NCI-H460 (cell line): ENCODE data around the gene RABEP1. TPM values are rescaled to one million over a fixed set of nuclear protein-coding genes. Genes with fewer than 3 reads are reported as not detected.
"Not testable (repeated sequence)": the region's sequence is repeated elsewhere in the genome, so short reads cannot be mapped to it uniquely, and the experiment has no call there.

Experiments
- DNase-seq: peaks from one replicate; pipeline ENCODE4 v3.0.0-alpha.2; 2016; ENCODE audit warnings: low read depth; ENCODE audit errors: extremely low read depth
- polyA plus RNA-seq: library from polyadenylated mRNA; depleted of rRNA; stranded (reverse); fragments of >200 nt; gene quantifications from 2 replicates; pipeline ENCODE4 v1.2.3, GENCODE V29; 2014; cell fraction: nucleus; rRNA removed
- total RNA-seq: library from RNA; depleted of rRNA; stranded (reverse); fragments of >200 nt; shearing (Covaris generic); gene quantifications from 2 replicates; pipeline ENCODE4 v1.2.3, GENCODE V29; 2014; rRNA removed

Gene RABEP1, protein sequence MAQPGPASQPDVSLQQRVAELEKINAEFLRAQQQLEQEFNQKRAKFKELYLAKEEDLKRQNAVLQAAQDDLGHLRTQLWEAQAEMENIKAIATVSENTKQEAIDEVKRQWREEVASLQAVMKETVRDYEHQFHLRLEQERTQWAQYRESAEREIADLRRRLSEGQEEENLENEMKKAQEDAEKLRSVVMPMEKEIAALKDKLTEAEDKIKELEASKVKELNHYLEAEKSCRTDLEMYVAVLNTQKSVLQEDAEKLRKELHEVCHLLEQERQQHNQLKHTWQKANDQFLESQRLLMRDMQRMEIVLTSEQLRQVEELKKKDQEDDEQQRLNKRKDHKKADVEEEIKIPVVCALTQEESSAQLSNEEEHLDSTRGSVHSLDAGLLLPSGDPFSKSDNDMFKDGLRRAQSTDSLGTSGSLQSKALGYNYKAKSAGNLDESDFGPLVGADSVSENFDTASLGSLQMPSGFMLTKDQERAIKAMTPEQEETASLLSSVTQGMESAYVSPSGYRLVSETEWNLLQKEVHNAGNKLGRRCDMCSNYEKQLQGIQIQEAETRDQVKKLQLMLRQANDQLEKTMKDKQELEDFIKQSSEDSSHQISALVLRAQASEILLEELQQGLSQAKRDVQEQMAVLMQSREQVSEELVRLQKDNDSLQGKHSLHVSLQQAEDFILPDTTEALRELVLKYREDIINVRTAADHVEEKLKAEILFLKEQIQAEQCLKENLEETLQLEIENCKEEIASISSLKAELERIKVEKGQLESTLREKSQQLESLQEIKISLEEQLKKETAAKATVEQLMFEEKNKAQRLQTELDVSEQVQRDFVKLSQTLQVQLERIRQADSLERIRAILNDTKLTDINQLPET
- total RNA-seq = 48.6 and 54.2 TPM in 2 replicates
- 26.9 and 46.5 TPM in 2 replicates for polyA plus RNA-seq

DNA sequence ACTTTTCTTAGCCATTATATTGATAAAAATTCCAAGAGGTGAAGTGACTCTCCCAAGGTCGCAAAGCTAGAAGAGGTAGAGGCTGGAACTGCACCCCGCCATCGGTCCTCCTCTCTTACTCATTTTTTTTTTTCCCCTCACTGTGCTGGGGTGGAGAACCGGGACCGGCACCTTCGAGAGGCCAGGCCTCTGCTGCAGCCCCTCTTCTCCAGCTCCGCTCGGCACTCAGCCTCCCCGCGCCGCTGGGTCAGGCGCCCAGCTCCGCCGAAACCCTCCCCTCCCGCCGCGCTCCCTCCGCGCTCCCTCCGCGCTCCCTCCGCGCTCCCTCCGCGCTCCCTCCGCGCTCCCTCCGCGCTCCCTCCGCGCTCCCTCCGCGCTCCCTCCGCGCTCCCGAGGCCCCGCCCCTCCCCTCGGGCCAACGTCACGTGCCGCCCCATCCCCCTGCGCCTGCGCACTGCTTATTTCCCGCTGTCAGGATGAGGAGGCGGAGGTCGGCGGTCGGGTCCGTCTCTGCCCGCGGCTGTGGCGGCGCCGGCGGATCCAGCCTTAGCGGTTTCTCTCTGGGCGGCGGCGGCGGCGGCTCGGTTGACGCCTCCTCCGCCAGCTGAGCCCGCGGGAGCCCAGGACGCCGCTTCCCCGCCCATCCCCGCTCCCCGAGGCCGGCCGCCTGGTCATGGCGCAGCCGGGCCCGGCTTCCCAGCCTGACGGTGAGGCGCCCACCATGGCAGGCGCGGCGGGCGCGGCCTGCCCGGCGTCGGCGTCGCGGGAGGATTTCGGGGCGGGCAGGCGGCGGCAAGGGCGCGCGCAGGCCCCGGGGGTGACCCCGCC, at the start of gene RABEP1:
Gene RABEP1, plus strand, starts transcription at position 471 of the 828 bp plus-strand sequence. Its CDS starts 203 bp downstream, at position 674.
- peak; percentile 90 for DNase-seq

DNA sequence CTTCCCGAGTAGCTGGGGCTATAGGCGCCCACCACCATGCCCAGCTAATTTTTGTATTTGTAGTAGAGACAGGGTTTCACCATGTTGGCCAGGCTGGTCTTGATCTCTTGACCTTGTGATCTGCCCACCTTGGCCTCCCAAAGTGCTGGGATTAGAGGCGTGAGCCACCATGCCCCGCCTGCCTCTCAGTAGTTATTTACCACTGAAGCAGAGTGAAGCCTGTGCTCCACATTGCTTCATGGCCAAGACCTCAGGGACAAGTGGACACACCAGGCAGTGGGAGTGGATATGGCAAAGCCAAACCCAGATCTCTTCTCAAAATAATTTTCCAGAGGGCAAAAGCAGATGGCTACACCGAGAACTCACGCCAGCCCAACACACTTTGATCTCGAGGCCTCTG, 48.6 kb upstream of the RABEP1 start:
- DNase-seq = not testable (repeated sequence)

DNA sequence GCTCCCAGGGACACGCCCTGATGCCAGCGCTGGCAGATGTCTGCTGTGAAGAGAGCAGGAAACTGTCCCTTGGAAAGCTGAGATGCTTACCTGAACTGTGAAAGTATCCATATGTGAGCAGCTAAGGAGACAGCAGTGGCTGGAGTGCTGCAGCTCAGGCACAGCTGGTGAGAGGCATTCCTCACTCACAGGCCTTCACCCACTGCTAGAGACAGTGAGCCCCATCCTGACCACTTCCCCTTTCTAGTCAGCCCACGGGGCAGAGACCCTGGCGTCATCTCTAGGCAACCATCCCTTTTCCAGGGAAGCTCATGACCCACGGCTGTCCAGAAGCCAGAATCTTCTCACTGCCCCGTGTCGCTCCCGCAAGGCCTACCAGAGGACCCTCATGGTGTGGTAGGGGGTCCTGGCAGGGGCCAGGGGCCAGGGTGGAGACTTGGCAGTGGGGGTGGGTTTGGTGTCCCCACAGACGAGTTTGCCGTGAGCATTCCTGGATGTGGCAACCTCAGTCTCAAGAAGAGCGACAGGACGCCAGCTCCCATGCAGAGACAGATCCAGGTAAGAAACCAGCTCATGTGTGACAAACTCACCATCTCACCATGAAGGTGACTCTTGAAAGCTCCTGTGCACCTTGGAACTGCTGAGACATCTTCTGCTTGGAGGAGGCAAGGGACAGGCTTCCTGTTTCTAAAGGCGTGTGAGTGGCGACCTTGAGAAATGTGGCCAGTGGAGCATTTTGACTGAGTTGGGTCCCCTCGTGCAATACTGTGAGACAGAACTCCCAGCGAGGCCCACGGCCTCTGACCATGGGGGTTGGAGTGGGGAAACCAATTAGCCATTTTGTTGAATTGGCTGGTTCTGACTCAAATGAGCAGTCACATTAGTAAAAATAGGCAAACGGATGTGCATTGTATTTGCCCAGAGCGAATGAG, 47.2 kb upstream of the RABEP1 start, which contains the start of gene SCIMP:
Gene SCIMP, minus strand, starts transcription at position 216 of the 932 bp plus-strand sequence. Its CDS starts 105 bp downstream, at position 111.
- DNase-seq = no peak

DNA sequence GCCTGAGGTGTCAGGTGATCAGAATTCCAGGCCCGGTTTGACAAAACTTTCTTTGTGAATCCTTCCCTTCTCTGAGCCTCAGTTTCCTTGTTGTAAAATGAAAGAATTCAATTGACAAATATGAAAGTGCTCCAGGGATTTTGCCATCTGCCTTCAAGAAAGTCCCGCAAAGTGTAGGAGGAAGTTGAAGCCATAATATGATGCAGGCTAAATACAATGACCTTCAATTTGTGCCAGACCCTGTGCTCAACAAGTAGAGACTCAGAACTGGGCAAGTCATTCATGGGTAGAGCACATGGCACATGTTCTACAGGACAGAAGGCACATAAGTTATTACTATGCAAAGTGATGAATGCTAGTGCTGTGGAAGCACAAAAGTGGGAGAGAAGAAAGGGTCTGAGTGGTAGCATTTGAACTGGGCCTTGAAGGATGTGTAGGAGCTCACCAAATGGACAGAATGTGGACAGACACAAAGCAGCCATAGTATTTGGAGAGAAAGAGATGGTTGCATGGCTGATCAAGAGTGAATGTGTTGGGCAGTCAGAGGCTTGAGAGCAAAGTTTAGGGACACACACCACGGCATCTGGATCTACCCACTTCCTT, 45.0 kb upstream of the RABEP1 start:
- DNase-seq = no peak

DNA sequence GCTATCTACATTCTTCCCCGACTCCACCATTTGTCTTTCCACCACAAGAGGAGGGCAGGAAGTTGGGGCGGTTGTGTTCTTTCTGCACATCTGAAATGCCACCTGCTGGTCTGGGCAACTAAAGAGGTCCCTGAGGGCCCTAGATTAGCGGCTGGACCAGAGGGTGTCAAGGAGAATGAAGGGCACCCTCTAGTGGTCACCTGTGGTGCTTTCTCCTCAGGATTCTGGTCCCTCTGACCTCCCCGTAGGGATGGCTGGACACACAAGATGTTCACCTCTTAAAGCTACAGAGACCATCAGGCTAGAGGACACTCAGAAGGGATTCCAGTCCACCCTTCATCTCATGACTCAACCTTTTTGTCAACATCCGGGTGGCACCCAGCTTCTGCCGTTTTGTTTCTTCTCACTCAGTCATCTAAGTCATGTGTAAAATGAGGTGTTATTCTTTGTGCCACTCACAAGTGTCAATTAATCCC, 44.5 kb upstream of the RABEP1 start:
- DNase-seq = peak; percentile 63

DNA sequence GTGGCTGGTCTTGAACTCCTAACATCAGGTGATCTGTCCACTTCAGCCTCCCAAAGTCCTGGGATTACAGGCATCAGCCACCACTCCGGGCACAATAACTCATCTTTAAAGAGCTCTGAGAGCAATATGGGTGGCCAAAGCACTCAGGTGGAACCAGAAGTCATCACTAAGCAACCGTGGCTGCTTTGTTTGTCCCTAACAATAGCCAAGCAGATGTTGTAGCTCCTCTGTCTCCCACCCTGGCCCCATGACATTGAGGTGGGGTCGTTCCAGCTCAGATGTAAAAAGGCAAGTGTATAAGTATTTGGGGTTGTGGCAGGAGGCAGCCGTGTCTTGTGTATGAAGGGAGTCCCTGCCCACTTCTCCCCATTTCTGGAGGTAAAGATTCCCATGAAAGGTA, 43.8 kb upstream of the RABEP1 start:
- no peak for DNase-seq

DNA sequence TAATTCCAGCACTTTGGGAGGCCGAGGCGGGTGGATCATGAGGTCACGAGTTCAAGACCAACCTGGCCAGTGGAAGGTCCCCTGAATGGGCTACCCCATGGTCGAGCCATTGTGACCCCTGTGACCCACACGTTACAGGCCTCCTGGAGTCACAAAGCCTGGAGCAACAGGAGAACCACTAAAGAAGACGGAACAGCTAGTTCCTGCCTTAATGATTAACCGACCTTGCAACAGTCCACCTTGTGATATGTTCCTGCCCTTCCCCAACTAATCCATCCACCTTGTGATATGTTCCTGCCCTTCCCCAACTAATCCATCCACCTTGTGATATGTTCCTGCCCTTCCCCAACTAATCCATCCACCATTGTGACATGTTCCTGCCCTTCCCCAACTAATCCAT, 42.3 kb upstream of the RABEP1 start:
- not testable (repeated sequence) for DNase-seq

DNA sequence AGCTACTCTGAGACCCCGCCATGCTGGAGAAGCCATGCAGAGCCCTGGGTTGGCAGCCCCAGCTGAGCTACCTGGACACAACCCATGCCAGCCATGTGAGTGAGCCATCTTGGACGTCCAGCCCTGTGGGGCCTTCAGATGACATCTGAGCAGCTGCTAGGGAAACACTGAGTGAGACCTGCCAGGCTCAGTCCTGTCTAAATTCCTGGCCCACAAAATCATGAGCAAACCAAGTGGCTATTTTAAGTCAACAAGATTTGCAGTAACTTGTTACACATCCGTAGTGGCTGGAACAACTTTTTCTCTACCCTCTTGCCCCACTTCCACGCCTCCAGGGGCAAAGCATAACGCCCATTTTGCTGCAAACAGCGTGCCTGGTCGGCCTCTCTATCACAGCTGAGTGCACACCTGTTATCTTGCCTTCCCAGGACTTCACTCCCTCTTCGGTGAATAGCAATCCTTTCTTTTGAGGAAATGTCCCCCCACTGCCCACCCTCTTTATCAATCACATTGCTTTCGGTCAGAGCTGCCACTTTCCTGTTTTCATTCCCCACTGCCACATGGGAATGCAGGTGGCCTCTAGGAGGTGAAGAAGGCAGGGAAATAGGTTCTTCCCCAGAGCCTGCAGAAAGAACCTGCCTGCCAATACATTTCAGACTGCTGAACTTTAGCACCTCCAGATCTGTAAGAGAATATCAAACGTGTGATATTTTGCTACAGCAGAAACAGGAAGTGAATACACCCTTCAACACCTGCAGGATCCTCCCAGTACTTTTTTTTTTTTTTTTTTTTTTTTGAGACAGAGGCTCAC, 40.0 kb upstream of the RABEP1 start:
- no peak for DNase-seq

DNA sequence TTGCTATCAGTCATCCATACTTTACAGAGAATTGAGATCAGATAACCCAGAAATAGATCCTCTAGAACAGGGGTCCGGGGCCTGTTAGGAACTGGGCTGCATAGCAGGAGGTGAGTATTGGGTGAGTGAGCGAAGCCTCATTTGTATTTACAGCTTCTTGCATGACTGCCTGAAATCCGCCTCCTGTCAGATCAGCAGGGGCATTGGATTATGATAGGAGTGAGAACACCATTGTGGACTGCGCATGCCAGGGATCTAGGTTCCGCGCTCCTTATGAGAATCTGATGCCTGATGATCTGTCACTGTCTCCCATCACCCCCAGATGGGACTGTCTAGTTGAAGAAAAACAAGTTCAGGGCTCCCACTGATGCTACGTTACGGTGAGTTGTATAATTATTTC, 34.5 kb upstream of the RABEP1 start:
- DNase-seq = no peak

DNA sequence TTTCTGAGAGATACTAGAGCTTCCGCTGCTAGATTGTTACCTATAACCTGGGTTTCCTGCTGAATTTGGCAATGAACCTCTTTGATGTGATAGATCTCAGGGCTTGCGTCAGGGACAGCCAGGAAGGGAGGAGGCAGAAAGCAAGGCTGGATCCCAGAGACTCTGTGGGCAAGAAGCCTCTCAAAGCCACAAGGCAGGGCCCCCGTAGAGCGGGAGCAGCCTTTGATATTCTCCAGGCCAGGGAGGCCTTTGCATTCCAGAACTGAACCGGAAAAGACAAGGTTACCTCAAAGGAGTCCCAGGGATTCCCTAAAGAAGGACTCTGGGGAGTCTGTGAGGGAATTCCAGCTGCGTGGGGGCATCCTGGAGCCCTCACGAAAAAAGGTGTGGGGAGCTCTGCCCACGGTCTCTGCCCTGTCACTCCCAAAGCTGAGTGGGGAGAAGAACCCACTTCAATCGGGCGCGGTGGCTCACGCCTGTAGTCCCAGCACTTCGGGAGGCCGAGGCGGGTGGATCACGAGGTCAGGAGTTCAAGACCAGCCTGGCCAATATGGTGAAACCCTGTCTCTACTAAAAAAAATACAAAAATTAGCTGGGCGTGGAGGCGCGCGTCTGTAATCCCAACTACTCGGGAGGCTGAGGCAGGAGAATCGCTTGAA, 33.1 kb upstream of the RABEP1 start:
- no peak for DNase-seq

DNA sequence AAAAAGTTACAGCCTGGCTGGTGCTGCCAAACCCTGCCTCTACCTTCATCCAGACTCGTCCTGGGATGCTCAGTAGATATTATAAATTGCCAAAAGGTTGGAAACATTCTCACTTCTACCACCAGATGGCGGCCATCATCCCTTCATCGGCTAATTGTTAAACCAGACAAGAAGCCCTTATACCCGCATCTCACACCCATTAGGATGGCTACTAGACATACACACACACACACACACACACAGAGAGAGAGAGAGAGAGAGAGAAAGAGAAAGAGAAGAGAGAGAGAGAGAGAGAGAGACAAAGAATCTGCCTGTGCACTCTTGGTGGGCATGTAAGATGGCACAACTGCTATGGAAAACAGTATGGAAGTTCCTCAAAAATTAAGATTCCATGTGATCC, 32.5 kb upstream of the RABEP1 start:
- DNase-seq = peak; percentile 75

DNA sequence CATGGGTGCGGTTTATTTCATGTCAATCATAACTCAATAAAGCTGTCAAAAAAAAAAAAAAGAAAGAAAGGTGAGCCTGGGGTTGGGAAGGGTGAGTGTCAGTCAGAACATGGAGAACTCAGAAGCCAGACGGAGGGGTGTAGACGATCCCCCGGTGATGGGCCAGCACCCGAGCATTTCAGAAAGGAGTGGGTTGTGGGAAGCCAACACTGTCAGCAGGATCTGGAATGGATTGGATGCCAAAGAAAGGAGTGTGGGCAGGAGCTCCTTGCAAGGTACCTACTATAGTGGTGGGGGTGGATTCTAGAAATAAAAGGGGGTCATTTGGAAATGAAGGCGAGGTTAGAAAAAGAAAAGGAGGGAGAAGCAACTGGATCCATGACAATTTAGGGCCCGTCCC, 27.7 kb upstream of the RABEP1 start:
- no peak for DNase-seq

DNA sequence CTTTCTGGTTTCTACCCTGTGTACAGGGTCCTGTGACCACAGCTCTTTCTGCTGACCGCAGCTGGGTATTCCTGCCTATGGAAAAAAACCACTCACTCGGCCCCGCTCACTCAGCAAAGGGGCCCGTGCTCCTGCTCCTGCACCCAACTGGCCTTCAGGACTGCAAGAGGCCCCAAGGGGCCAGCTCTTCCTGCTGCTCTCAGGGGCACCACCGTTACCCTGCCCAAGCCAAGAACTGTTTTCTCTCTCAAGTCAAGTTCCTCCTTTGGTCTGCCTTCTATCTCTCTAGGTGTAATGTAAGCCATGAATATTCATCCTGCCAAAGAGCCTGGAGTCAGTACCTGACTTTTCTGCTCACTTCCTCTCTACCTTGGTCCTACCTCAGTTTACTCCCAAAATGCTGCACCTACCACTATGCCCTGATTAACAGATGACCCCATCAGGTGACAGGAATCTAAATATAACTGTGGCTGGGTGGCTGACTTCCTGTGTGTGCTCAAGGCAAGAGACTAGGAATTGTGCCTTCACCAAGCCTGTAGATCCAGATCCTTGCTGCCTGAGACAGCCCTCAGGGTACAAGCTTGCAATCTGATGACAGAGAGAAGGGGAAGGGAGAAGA, 27.1 kb upstream of the RABEP1 start:
- no peak for DNase-seq

DNA sequence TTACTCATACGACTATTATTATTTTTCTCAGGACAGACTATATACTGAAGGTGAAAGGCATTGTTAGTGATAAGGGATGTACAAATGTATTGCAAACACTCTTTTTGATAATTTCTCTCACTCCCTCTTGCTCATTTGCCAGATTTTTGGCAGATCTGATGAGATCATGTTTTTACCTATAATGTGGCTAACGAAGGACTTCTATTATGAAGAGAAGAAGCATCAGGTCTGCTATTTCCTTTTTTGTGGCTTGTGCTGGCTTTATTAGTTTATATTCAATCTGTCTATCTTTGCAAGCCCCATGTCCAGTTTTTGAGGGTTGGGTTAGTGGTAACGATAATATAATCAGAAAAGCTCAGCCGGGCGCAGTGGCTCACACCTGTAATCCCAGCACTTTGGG, 25.0 kb upstream of the RABEP1 start:
- no peak for DNase-seq

DNA sequence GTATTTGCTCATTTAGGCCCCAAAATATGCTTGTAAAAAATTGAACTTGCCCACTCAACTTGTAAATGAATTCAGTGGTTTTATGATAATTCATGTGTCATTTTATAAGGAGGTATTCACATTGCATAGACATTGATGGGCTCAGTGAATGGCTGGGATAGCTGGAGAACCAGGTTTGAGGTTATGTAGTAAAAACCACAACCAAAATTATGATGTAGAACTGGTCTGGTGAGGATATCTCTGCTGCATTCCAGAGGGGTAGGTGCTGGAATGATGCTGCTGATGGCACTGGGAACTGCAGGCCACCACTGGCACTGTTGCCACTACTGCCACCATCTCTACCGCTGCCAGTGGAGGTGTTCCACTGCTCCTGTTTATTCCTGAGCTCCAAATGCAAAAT, 21.5 kb upstream of the RABEP1 start:
- DNase-seq = no peak

DNA sequence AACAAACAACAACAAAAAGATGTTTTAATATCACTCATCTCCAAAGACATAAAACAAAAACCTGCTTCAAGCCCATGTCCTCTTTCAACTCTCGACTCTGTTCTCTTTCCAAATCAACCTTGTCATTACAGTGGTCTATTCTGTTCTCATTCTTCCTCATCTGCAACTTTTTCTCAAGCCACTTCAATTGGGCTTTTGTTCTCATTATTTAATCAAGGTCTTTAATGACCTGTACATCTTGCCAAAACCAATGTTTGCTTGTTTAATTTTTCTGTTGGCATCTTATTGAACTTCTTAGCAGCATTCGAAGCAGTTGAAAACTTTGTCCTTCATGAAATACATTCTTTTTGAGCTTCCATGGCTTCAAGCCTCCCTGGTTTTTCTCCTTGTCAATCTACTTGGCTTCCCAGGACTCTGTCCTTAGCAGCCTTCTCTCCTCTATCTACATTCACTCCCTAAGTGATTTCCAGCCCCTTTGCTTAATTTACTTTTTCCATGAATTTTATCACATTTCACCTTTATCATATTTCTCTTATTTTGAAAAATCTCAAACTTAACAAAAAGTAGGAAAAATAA, 19.6 kb upstream of the RABEP1 start:
- no peak for DNase-seq

DNA sequence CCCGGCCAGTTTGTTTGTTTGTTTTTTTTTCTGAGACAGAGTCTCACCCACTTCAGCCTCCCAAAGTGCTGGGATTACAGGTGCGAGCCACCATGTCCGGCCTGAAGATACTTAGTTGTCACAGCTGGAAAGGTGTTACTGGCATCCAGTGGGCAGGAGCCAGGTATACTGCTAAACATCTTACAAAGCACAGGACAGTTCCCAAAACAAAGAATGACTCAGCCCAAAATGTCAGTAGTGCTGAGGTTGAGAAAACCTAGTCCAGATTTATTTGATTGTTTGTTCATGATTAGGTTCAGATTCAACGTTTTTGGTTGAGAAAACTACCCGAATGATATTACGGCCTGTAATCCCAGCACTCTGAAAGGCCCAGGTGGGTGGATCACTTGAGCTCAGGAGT, 18.6 kb upstream of the RABEP1 start:
- no peak for DNase-seq
